Fibroblast of skin of left biceps (primary cell): ENCODE measurements around the gene DHX15.
"Not testable (repeated sequence)": the region's sequence is repeated elsewhere in the genome, so short reads cannot be mapped to it uniquely, and the experiment has no call there.

Source experiments
- DNase-seq, 2 experiments: peaks; one replicate each; pipeline ENCODE4 v3.0.0-alpha.2; 2013; ENCODE audit warnings: low read depth in 2 of 2

The DHX15 gene

GRCh38 chr4:24544208-24544988 lies 40.0 kb downstream of the DHX15 start:
- DNase-seq = no peak

DNA sequence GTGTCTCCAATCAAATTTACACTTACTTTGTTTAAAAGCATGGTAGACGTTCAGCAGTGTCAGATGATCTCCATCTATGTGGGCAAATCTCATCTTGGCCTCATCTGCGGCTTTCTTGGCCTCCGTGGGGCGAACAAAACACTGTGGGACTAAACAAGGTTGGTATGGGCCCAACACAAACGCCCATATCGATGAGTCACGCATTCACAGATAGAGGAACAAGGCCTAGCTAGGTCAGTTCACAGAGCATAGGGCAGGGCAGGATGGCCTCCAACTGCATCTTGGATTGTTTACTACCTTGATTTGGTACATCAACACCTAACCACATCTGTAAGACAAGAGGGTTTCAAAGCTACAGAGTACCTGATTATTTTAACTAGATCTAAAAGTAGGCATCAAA lies 47.3 kb downstream of the DHX15 start:
- no peak for DNase-seq

DNA sequence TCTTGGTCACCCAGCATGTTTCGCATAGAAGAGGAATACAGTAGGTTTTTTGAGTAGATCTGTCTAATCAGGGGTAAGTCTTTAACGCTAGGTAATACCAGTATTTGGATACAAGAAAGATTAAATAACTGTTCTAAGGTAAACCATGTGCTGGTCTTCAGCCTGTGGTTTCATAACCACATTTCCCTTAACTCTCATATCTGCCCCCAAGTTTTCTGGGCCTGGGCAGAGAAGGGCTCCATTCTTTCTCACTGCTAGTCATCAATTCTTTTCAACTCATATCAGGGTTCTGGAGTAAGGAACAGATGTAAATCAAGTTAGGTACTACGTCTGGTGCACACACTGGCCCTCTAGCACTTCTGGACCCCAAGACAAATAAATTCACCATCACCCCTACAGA lies 49.0 kb downstream of the DHX15 start:
- DNase-seq = no peak

DNA sequence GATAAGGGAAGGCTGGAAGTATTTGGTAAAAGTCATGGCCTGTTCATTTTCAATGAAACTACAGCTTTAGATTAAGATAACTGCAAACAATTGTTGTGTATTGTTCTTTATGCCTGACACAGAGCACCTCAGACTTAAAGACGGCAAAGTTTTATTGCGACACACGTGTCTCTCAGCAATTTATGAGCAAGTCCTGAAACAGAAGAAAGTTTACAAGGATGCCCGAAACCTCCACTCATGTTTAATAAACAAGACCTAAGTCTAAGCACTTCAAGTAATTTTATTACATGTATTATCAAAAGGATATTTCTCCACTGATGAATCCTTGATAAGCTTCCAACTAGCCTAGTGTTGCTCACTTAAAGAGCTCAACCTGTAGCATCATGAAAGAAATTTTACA lies 51.0 kb downstream of the DHX15 start:
- no peak for DNase-seq

DNA sequence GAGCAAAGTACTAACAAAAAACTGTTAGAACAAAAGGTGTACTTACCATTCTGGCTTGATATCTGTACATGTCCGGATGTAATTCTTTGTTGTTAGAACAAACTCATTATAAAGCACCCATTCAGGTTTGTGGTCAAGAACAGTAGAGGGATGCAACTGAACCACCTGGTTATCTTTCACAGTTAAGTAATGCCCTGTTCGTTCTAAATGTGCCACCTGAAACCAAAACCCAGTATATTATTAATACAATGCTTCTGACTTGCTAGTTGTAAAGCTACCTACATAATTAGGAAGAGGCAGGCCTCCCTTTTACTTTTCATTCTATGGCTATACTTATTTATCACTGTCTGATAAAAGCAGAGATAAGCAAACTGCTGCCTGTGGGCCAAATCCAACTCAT lies 54.8 kb downstream of the DHX15 start:
- DNase-seq = no peak

GRCh38 chr4:24527371-24527770 lies 57.0 kb downstream of the DHX15 start:
- DNase-seq = no peak

DNA sequence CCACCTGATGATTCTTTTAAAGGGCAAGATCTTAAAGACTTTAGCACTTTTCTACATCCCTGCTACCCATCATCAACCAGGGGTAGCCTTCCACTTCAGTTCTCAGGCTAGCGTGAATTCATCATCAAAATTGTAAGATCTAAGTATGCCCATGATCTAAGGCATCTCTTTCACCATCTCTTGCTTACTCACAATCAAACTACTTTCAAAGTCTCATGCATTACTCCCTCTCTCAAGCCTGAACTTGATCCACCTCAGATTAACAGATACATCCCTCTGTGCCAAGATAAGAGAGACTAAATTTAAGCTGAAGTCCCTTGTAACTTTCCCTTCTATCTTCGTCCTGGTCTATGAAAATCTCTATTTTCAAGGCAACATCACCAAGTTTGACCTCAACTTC lies 62.8 kb downstream of the DHX15 start:
- no peak for DNase-seq

DNA sequence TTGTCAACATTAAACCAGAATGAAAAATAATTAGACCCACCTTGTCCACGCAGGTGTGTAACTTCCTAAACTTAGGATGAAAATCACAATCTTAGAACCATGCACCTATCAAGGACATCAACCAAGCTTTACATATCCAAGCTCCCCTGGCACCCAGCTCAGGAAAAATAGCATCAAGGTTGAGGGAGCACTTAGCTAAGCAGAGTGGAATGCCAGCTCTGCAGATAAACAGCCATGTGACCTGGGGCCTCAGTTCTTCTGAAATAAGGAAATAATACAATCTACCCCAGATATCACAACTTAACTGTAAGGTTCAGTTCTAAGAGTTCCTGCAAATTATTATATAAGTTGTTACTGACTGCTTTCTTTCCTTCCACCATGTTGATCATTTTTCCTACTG lies 64.7 kb downstream of the DHX15 start:
- no peak for DNase-seq

- DNase-seq = no peak
These were observed 66.7 kb downstream of the DHX15 start for GRCh38 chr4:24517676-24518075.

DNA sequence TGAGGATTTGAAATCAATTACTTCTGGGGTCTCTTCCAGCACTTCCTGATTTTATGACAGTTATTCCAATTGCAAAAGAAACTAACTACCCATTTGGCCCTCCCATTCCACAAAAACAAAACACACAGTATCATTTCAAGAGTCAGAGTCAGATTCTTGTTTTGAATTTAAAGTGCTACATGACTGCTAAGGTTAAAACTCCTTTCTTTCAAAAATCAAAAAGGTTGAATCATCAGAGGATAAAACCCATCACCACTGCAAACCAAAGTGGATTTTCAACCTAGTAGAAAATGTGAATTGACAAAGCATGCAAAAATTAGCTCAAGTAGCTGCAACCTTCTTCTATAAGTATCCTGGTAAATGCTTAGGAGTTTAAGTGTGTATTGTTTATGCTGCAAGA lies 67.4 kb downstream of the DHX15 start:
- no peak for DNase-seq

- no peak for DNase-seq
These were observed 68.7 kb downstream of the DHX15 start for GRCh38 chr4:24515698-24516097.

DNA sequence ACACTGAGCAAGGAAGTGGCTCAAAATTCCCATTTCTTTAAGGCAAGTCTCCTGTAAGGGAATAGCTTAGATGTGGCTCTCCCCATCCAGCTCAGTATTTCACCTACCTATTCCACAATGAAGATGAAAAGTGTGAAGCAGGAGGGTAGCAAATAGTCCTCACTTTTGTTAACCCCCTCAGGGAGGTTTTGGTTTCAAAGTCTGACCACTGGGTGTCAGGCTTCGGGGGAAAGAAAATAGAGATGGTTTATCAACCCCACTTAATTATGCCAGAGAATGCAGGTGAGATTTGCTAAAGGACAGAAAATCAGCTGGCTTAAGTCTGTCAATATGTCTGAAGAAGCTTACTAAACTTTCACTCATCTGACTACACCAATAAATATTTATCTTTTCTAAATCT lies 69.5 kb downstream of the DHX15 start:
- DNase-seq = no peak

DNA sequence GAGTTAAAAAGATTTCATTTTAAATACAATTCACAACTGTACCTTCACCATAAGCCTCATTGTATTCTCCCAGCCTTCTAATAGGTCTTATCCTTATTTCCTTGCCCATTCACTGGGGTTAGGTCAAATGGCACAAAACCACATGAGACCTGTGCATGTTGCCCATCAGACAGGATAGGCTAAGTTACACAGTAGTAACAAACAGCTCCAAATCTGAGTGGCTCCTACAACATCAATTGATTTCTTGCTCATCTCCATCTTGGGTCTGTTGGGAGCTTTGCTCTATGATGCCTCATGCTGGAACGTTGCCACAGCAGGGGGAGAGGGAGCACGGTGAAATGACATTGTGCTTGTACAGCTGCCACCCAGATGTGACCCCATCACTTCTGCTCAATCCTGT lies 70.6 kb downstream of the DHX15 start:
- DNase-seq = no peak

GRCh38 chr4:24511371-24512063 lies 72.8 kb downstream of the DHX15 start:
- no peak for DNase-seq

DNA sequence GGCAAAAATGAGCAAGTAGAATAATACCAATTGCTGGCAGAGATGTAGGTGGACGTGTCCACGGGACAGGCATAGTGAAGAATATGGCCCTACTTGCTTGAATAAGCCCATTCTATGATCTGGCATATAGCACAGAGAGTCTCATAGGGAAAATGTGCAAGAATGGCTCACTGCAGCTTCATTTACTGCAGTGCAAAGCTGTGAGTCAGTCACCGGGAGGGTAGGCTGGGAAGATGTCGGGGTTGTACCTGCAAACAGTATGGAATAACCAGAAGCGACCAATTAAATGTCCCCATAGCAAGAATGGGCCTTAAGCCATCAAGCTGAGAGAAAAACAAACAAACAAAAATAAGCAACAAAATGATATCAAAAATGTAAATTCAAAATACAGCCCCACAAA lies 74.3 kb downstream of the DHX15 start:
- DNase-seq = no peak

GRCh38 chr4:24508541-24508940 lies 75.8 kb downstream of the DHX15 start:
- DNase-seq = no peak

DNA sequence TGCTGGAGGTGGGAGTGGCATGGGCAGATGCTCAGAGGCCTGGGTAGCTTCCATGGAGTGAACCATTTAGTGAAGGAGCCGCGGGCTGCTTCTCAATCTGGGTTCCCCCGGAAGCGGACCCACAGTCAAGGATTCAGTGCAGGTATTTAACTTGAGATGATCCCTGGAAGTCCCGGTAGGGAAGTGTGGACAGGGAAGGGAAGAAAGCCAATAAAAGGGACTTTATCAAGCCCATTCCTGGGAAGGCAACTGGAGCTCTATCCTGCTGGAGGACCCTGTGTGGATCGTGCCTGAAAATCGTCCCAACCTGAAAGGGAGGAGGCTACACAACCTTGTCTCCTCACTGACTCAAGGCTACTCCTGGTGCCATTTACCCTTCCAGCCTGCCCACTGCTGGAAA lies 76.9 kb downstream of the DHX15 start:
- DNase-seq = no peak

- DNase-seq = not testable (repeated sequence)
These were observed 81.3 kb downstream of the DHX15 start for GRCh38 chr4:24503090-24503489.

DNA sequence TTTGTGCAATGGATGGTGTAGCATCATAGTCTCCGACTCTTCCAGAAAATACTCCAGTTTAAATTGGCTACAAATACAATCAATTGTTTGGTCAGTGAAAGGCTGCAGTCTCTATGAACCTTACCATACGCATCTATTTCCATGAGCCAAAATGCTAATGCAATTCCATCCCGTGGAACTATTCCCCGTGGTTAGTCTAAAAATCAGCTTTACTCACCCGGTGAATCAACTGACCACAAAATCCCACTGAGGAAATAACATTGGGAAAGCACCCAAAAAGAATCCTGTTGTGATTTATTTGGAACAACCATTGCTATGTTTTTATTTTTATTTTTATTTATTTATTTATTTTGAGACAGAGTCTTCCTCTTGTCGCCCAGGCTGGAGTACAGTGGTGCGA lies 87.1 kb downstream of the DHX15 start:
- DNase-seq = no peak

- no peak for DNase-seq
These were observed 87.8 kb downstream of the DHX15 start for GRCh38 chr4:24496597-24496996.

GRCh38 chr4:24495388-24495787 lies 89.0 kb downstream of the DHX15 start:
- DNase-seq = no peak

DNA sequence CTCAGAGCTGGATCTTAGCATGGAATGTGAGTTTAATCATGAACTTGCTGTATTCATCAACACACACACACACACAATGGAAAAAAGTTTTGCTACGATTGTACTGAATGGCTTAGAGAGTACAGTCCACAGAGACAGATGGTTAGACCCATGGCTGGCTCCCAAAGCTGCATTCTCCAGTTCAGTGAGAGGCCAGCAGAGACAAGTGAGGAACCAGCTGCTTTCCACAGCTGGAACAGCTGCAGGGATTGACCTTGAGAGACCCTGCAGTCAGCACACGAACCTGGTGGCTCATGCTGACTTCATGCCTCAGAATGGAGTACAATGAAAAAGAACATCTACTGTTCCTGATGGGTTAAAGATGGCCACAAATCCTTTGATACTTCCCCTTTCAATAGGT lies 94.5 kb downstream of the DHX15 start:
- DNase-seq = no peak

DNA sequence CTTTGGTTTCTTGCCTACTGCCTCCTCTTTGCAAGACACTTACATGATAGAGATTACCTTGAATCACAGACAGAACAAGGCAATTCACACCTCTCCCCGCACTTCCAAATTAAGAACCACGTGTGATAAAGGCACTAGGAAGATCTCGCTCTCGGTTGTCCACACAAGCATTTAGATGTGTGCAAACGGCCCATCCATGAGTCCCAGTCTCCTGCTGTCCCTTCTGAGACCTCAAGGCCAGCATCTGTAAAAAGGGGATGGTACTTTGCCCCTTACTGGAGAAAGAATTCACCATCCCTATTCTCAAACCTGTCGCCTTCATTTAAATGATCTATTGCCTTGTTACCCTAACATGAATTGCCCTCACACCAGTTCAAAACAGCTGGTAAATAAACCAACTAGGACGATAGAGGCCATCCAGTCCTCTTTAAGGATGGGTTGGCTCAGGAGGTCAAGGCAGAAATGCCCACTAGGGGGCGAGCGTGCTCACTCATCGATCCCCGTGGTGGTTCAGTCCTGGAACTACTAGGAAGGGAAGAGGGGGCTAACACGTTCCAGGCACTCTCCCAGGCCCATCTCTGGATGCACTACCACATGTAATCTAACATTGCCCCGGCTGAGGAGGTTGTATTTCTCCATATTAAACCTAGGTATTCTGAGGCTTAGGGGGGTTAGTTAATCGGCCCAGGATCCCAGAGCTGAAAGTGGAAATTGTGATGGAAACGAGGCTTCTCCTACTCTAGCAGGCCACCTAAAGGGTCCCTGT lies 95.8 kb downstream of the DHX15 start:
- no peak for DNase-seq
